Gastroesophageal sphincter (tissue), 4 donors: ENCODE measurements around the gene RMP24.

Experiments used
- ATAC-seq: fragments of 150-250 bp; one replicate; pipeline ENCODE4 v1.9.1; 2016; ENCODE audit warnings: mild to moderate bottlenecking, moderate library complexity
- H3K27ac ChIP-seq, 4 donors: fragments of 200-600 bp; sonication (generic) in 3 of 4; 1 replicate in 3 of 4; 2 replicates in 1 of 4; pipeline ENCODE4 v1.5.1; 2016 to 2019
- H3K27me3 ChIP-seq: fragments of 200-600 bp; sonication (generic); one replicate; pipeline ENCODE4 v1.5.1; 2019
- H3K36me3 ChIP-seq, 2 donors: fragments of 200-600 bp; sonication (generic); one replicate each; pipeline ENCODE4 v1.5.1; 2019; ENCODE audit warnings: control low read depth in 1 of 2
- H3K4me1 ChIP-seq, 3 donors: fragments of 200-600 bp; sonication (generic); 1 replicate in 2 of 3; 2 replicates in 1 of 3; pipeline ENCODE4 v1.5.1; 2016 to 2019; ENCODE audit warnings: control low read depth in 2 of 3
- H3K4me3 ChIP-seq, 2 donors: fragments of 200-600 bp; sonication (generic); one replicate each; pipeline ENCODE4 v1.5.1; 2019; ENCODE audit warnings: mild to moderate bottlenecking in 1 of 2, moderate library complexity in 1 of 2
- H3K9me3 ChIP-seq, 3 donors: fragments of 200-600 bp; sonication (generic); one replicate each; pipeline ENCODE4 v1.5.1; 2017 to 2019; ENCODE audit warnings: control low read depth in 2 of 3
- CTCF ChIP-seq, 4 experiments: fragments of 200-600 bp in 2 of 4; fragments of 450-650 bp in 2 of 4; sonication (generic) in 1 of 4; IDR thresholded peaks; one replicate each; pipeline ENCODE4 v1.5.1; 2017 to 2019; ENCODE audit warnings: antibody characterized with exemption in 4 of 4, mild to moderate bottlenecking in 2 of 4, moderate library complexity in 2 of 4
- EP300 ChIP-seq: sonication (generic); formaldehyde crosslinking; IDR thresholded peaks from one replicate; pipeline ENCODE4 v1.6.1; 2017; ENCODE audit warnings: antibody characterized with exemption, mild to moderate bottlenecking
- POLR2A ChIP-seq, 2 donors: fragments of 450-650 bp; IDR thresholded peaks; one replicate each; pipeline ENCODE4 v1.6.1; 2017; ENCODE audit warnings: antibody characterized with exemption in 2 of 2, mild to moderate bottlenecking in 2 of 2, moderate library complexity in 1 of 2
- POLR2AphosphoS5 ChIP-seq: sonication (generic); formaldehyde crosslinking; IDR thresholded peaks from one replicate; pipeline ENCODE4 v1.6.1; 2017; ENCODE audit warnings: antibody characterized with exemption
- WGBS, 2 donors: methylation state at CpG; one replicate each; pipeline ENCODE4 v1.1.5; 2018; ENCODE audit warnings: low coverage in 1 of 2; 5-methylcytosine and 5-hydroxymethylcytosine counted together

Gene RMP24

DNA sequence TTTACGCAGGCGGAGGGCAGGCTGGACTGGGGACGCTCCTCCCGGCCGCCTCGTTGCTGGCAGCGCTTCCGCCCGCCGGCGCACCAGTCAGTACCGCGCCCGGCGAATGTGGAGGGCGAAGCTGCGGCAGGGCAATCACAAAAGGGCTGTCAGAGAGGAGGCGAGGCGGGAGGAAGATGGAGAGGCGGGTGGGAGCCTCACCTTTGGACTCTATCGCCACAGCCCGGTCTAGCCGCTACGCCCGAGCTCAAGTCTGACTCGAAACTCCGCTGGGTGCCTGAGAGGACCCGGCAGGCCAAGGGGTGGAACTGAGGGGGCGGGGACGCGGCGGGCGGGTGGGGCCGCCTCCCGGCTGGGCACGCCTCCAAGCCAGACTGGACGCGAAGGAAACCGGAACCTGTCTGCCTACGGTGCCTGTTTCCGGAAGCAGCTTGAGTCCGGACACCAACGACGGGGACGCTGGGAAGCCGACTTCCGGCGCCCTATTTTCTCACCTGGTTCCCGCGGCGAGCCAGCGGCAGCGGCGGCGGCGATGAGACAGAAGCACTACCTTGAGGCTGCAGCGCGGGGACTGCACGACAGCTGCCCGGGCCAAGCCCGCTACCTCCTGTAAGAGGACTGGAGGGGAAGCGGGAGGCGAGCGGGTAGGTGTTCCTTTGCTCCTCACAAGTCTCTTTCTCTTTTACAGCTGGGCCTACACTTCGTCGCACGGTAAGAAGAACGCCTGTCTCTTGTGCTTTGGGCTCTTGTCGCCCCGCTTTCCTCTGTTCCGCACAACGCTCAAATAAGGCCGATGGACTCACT lies at the start of gene RMP24:
TSS of gene RMP24 (plus strand) at position 483 of the 804 bp plus-strand sequence.
- Histone ChIP-seq H3K9me3 (no peaks in the 10 kb centered on the region), H3K27ac (peak within 1 kb of the TSS; percentile 70 to 97 (median 90)), H3K36me3 (peaks cover 0 to 28% of the 10 kb centered on the region in 2 donors), H3K27me3 (no peaks in the 10 kb centered on the region), H3K4me1 (peaks cover 7 to 38% (median 8%) of the 10 kb centered on the region in 3 donors), H3K4me3 (peak within 1 kb of the TSS; percentile 69 to 87)
- 0% methylated on average over 15 to 45 of the region's 73 CpGs for WGBS, 2 donors
- TF ChIP-seq POLR2AphosphoS5 (peak; percentile 81), POLR2A (IDR thresholded peaks at IDR 0.05) (peak; percentile 23 to 53), EP300 (no peak)
- ATAC-seq, result peak; percentile 97

GRCh38 chr18:35923939-35924684 lies 48.4 kb upstream of the RMP24 start:
- WGBS, 2 donors, result 50% methylated on average over 2 to 4 of the region's 4 CpGs
- TF ChIP-seq POLR2AphosphoS5, result no peak
- TF ChIP-seq EP300, result no peak
- no peak for TF ChIP-seq CTCF (IDR thresholded peaks at IDR 0.05)
- TF ChIP-seq POLR2A (IDR thresholded peaks at IDR 0.05), result no peak
- Histone ChIP-seq H3K9me3 (no peaks in the 10 kb centered on the region), H3K27ac (peak overlapping the region in 1 of 4 donors; percentile 32), H3K4me3 (no peak overlapping the region), H3K36me3 (no peaks in the 10 kb centered on the region), H3K4me1 (peaks cover 0 to 8% (median 0%) of the 10 kb centered on the region in 3 donors), H3K27me3 (no peaks in the 10 kb centered on the region)
- ATAC-seq, result no peak

- H3K36me3 ChIP-seq, result no peaks in the 10 kb centered on the region
- H3K9me3 ChIP-seq, result peaks cover 0 to 9% (median 2%) of the 10 kb centered on the region in 3 donors
- peaks cover 0 to 8% (median 0%) of the 10 kb centered on the region in 3 donors for H3K4me1 ChIP-seq
- no peak for ATAC-seq
- WGBS, 2 donors, result 91 to 94% methylated on average over 5 to 6 of the region's 11 CpGs
- no peak for TF ChIP-seq POLR2A (IDR thresholded peaks at IDR 0.05)
- TF ChIP-seq POLR2AphosphoS5, result no peak
- TF ChIP-seq EP300, result no peak
- no peak for TF ChIP-seq CTCF (IDR thresholded peaks at IDR 0.05)
- H3K4me3 ChIP-seq, result no peak overlapping the region
- no peak overlapping the region for H3K27ac ChIP-seq
- no peaks in the 10 kb centered on the region for H3K27me3 ChIP-seq
These were observed 45.6 kb upstream of the RMP24 start for GRCh38 chr18:35926884-35927283.

GRCh38 chr18:35927430-35927829 lies 45.0 kb upstream of the RMP24 start:
- no peak for TF ChIP-seq CTCF (IDR thresholded peaks at IDR 0.05)
- TF ChIP-seq EP300, result no peak
- no peak for TF ChIP-seq POLR2A (IDR thresholded peaks at IDR 0.05)
- TF ChIP-seq POLR2AphosphoS5, result no peak
- Histone ChIP-seq H3K27me3 (no peaks in the 10 kb centered on the region), H3K27ac (no peak overlapping the region), H3K36me3 (no peaks in the 10 kb centered on the region), H3K9me3 (peaks cover 0 to 9% (median 2%) of the 10 kb centered on the region in 3 donors), H3K4me3 (no peak overlapping the region), H3K4me1 (peaks cover 0 to 8% (median 0%) of the 10 kb centered on the region in 3 donors)
- ATAC-seq, result no peak
- 72 to 97% methylated on average over 3 of the region's 3 CpGs for WGBS, 2 donors

- H3K4me3 ChIP-seq, result no peak overlapping the region
- TF ChIP-seq POLR2A (IDR thresholded peaks at IDR 0.05), result no peak
- no peak for TF ChIP-seq EP300
- TF ChIP-seq POLR2AphosphoS5, result no peak
- TF ChIP-seq CTCF (IDR thresholded peaks at IDR 0.05), result no peak
- peaks cover 0 to 19% (median 3%) of the 10 kb centered on the region in 3 donors for H3K4me1 ChIP-seq
- peaks cover 0 to 9% (median 2%) of the 10 kb centered on the region in 3 donors for H3K9me3 ChIP-seq
- no peaks in the 10 kb centered on the region for H3K36me3 ChIP-seq
- H3K27me3 ChIP-seq, result no peaks in the 10 kb centered on the region
- ATAC-seq, result no peak
- WGBS, 2 donors, result 74 to 80% methylated on average over 6 of the region's 8 CpGs
- H3K27ac ChIP-seq, result no peak overlapping the region
These were observed 38.5 kb upstream of the RMP24 start for GRCh38 chr18:35933982-35934381.
